Activated T-cell treated with anti-CD3 and anti-CD28 coated beads, Interleukin-2, amount 50 U/mL, for 4 hours (primary cell): ENCODE data around the gene PJVK. TPM values are rescaled to one million over a fixed set of nuclear protein-coding genes. Genes with fewer than 3 reads are reported as not detected.

ENCODE experiments used
- ATAC-seq, 2 donors: fragments of 200-7000 bp; cut with Tn5 transposase; one replicate each; pipeline ENCODE4 v1.10.0; 2021
- DNase-seq: peaks from one replicate; pipeline ENCODE4 v3.0.0-alpha.2; 2020
- H3K27me3 Mint-ChIP-seq: one replicate; pipeline ENCODE4 v1.8.0; 2021; ENCODE audit warnings: low read depth, mixed read lengths
- H3K36me3 Mint-ChIP-seq: one replicate; pipeline ENCODE4 v1.8.0; 2022; ENCODE audit warnings: mixed read lengths; ENCODE audit not compliant: insufficient read depth
- H3K4me1 Mint-ChIP-seq: one replicate; pipeline ENCODE4 v1.8.0; 2021; ENCODE audit warnings: low read depth, mixed read lengths
- H3K4me3 Mint-ChIP-seq: one replicate; pipeline ENCODE4 v1.8.0; 2021; ENCODE audit warnings: mild to moderate bottlenecking, moderate library complexity, mixed read lengths
- H3K9me3 Mint-ChIP-seq: one replicate; pipeline ENCODE4 v1.8.0; 2021; ENCODE audit warnings: mixed read lengths
- total RNA-seq, 3 donors: library from RNA; stranded (reverse); gene quantifications; one replicate each; pipeline ENCODE4 v1.2.1, GENCODE V29; 2021

PJVK gene
- total RNA-seq, 3 donors from 2014 or later = 1.4 to 2.1 (median 2.0) TPM

DNA sequence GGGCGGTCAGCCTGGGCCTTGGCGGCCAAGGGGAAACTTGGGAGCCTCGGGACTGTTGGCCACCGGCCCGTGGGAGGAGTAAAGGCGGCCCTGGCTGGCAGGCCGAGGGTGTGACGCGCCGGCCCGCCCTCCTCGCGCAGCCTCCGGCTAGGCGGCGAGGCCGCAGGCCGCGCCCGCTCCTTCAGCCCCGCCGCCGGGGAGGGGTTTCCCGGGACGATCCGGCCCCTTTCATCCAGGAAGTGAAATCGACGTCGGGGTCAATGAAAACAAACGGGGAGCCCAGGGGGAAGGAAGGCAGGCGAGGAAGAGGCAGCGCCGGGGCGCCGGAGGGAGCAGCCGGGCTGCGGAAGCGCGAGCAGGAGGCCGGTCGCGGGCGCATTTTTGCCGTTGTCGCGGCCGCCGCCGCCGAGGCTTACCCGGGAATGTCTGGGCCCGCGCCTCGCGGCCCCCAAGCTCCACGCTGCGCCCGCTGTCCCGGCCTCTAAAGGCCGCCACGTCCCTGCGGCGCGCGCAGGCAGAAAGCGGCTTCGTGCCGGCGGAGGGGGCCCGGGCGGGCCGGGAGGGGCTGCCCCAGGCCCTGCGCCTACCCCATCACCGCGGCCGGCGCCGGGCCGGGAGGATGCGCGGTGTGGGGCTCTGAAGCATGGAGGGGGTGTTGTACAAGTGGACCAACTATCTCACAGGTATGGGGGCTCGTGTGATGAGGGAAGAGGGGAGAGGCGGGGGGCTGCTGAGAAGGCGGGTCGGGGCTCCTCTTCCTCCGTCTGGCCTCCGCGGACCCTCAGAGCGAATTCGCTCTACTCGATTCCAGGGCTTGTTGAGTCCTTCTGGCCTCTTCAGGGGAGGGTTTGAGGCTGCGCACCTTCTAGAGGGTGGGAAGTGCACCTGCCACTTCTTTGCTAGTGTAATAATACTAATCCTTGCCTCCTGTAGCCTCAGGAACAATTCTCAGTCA, 29.3 kb downstream of the PJVK start, which contains the start of gene PLEKHA3:
Gene PLEKHA3 (plus strand): TSS at position 231 of the 955 bp plus-strand sequence. CDS start 413 bp downstream, at position 644.
- H3K36me3 Mint-ChIP-seq = peaks cover 6% of the 10 kb centered on the region
- H3K9me3 Mint-ChIP-seq = no peaks in the 10 kb centered on the region
- DNase-seq (peak; percentile 66), ATAC-seq (peak; percentile 72 to 82)
- peak within 1 kb of the TSS; percentile 97 for H3K4me3 Mint-ChIP-seq
- no peaks in the 10 kb centered on the region for H3K27me3 Mint-ChIP-seq
- H3K4me1 Mint-ChIP-seq = peaks cover 45% of the 10 kb centered on the region

DNA sequence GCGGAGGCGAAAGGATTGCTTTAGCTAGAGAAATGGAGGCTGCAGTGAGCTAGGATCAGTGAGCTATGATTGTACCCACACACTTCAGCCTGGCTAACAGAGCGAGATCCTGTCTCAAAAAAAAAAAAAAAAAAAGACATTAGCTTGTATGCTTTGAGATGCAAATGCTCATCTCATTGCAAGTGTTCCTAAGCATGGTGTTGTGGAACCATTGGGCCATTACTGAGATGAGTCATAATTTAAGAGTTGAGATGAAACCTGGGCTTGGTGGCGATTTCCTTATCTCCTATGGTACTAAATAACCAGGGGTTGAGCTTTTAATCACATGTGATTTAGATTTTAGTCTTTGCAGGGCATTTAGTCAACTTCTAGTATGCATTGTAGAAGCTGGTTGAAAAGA, 31.3 kb downstream of the PJVK start:
- no peak for ATAC-seq
- Mint-ChIP-seq H3K4me3 (peak overlapping the region; percentile 92), H3K9me3 (no peaks in the 10 kb centered on the region), H3K27me3 (no peaks in the 10 kb centered on the region), H3K36me3 (peaks cover 20% of the 10 kb centered on the region), H3K4me1 (peaks cover 50% of the 10 kb centered on the region)
- DNase-seq = no peak

DNA sequence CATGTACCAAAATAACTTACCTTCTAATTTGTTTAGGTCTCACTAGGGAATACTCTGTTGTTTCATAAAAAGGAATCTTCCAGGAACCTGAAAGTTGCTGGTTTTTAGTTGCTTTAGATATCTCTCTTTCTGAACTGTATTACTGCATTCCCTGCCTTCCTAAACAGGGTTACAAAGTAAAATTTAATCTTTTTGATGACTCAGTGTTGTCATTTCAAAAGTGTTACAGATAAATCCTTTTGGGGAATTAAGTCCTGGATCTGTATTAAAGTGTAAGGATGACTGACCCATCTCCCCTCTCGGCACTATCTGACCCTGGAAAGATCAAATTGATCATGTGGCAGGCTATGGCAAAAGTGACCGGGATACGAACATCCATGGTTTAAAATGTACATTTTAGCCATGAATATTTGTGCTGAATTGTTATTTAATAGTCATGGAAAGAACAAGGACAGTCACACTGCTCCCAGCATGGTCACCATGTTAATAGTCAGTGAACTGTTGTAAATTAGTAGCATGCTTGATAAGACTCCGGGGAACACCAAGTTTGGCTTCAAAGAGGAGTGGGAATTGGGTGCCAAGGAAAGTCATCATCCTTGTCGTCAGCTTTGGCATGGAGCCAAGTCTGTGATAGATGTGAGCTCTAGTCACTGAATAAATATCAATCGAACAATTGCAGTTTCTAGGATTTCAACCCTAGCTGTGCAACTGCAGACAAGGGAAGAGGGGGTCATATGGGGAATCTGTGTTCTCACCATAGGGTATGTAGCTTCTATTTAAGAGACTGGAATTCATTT, 33.3 kb downstream of the PJVK start:
- Mint-ChIP-seq H3K4me1 (peaks cover 42% of the 10 kb centered on the region), H3K27me3 (no peaks in the 10 kb centered on the region), H3K9me3 (no peaks in the 10 kb centered on the region), H3K4me3 (no peak overlapping the region), H3K36me3 (peaks cover 31% of the 10 kb centered on the region)
- ATAC-seq = no peak
- no peak for DNase-seq

DNA sequence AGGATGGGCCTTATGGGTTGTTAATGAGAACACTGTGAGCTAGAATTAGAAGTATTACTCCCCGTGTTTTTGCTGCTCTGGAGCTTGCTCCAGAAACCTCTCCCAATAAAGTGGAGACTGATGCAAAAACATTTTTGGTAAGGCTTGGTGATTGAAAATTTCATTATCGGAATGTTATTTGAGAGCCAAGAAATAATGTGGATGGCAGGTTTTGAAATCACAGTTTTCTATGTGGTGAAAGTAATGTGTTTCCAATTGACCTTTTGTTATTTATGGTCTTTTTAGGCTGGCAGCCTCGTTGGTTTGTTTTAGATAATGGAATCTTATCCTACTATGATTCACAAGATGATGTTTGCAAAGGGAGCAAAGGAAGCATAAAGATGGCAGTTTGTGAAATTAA, 34.2 kb downstream of the PJVK start:
- ATAC-seq (no peak), DNase-seq (no peak)
- no peak overlapping the region for H3K4me3 Mint-ChIP-seq
- peaks cover 41% of the 10 kb centered on the region for H3K4me1 Mint-ChIP-seq
- H3K9me3 Mint-ChIP-seq = no peaks in the 10 kb centered on the region
- peaks cover 39% of the 10 kb centered on the region for H3K36me3 Mint-ChIP-seq
- H3K27me3 Mint-ChIP-seq = no peaks in the 10 kb centered on the region

DNA sequence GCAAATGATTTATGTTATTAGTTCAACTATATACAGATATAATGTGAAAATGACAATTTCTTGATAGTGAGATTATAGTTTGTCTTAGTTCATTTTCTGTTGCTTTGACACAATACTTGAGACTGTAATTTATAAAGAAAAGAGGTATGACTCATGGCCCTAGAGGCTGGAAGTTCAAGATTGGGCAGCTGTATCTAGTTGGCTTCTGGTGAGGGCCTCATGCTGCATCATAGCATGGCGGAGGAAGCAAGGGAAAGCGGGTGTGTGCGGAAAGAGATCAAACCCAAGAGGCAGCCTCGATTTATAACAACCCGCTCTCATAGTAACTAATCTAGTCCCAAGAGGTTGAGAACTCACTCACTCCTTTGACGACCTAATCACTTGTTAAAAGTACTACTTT, 40.4 kb downstream of the PJVK start:
- no peak for ATAC-seq
- no peak overlapping the region for H3K4me3 Mint-ChIP-seq
- H3K9me3 Mint-ChIP-seq = no peaks in the 10 kb centered on the region
- no peak for DNase-seq
- H3K27me3 Mint-ChIP-seq = no peaks in the 10 kb centered on the region
- peaks cover 11% of the 10 kb centered on the region for H3K4me1 Mint-ChIP-seq
- peaks cover 61% of the 10 kb centered on the region for H3K36me3 Mint-ChIP-seq

DNA sequence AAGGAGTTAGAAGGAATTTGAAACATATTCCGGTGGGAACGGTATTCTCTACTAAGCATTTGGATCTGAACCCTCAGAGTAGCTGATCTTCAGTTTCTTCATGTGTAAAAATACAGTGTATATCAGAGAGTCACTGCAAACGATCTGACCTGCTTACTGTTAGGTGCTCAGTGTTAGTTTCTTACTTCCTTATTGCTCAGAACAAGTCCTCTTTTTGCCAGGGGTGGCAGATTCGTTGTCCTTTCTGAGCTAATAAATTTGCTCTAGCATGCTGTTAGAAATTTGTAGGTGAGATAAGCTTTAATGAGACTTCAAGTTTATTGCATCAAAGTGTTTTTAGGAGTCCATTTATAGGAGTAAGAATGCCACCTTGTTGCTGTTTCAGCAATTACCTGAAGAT, 44.9 kb downstream of the PJVK start:
- Mint-ChIP-seq H3K27me3 (no peaks in the 10 kb centered on the region), H3K36me3 (peaks cover 59% of the 10 kb centered on the region), H3K4me3 (no peak overlapping the region), H3K9me3 (no peaks in the 10 kb centered on the region), H3K4me1 (peaks cover 1% of the 10 kb centered on the region)
- no peak for DNase-seq
- ATAC-seq = no peak

DNA sequence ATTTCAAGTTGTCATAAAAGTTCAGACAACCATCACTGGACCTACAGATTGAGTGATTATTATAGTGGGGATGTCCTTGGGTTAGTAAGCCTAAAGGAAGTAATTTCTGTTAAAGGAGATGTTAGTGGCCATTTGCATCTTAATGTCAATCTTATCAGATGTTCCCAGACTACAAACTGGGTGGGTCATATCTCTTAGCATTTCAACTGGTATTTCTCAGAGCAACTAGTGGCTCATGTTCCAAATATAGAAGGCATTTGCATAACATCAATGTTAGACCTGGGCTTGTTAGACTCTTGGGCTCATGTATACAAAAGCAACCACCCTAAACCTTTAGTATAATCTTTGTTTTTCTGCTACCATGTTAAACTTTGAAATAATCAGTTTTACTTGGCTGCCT, 47.0 kb downstream of the PJVK start:
- Mint-ChIP-seq H3K27me3 (no peaks in the 10 kb centered on the region), H3K36me3 (peaks cover 58% of the 10 kb centered on the region), H3K4me1 (no peaks in the 10 kb centered on the region), H3K9me3 (no peaks in the 10 kb centered on the region), H3K4me3 (no peak overlapping the region)
- DNase-seq (no peak), ATAC-seq (no peak)

DNA sequence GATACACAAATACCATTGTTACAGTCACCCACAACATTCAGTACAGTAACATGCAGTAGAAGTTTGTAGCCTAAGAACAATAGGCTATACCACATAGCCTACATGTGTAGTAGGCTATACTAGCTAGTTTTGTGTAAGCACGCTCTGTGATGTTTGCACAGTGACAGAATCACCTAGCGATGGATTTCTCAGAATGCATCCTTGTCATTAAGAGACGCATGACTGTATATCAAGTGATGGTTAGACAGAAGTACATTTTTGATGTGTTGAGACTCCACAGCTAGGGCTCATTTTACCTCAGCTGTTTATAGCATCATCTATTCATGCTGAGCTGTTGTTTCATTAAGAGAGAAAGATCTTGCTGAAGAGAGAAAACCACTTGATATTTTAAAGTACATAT, 48.5 kb downstream of the PJVK start:
- no peak for DNase-seq
- Mint-ChIP-seq H3K4me1 (no peaks in the 10 kb centered on the region), H3K27me3 (no peaks in the 10 kb centered on the region), H3K9me3 (no peaks in the 10 kb centered on the region), H3K4me3 (no peak overlapping the region), H3K36me3 (peaks cover 58% of the 10 kb centered on the region)
- no peak for ATAC-seq

DNA sequence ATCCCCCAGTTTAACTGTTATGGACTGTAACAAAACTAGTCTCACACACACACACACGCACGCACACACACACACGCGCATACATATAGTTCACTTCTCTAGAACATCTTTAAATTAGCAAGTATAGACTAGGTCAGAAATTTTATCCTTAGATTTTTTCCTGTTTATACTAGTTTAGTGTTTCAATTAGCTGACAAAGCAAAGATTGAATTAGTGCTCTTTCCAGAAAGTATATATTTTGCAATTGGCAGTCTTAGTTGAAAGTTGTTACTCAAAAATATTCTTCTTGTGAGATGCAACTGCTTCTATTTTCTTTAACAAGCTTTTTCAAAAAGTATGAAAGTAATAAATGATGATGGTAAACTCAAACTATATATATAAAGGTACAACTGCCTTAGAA, 51.6 kb downstream of the PJVK start:
- ATAC-seq (no peak), DNase-seq (no peak)
- no peaks in the 10 kb centered on the region for H3K9me3 Mint-ChIP-seq
- H3K27me3 Mint-ChIP-seq = no peaks in the 10 kb centered on the region
- H3K36me3 Mint-ChIP-seq = peaks cover 36% of the 10 kb centered on the region
- H3K4me3 Mint-ChIP-seq = no peak overlapping the region
- H3K4me1 Mint-ChIP-seq = no peaks in the 10 kb centered on the region

DNA sequence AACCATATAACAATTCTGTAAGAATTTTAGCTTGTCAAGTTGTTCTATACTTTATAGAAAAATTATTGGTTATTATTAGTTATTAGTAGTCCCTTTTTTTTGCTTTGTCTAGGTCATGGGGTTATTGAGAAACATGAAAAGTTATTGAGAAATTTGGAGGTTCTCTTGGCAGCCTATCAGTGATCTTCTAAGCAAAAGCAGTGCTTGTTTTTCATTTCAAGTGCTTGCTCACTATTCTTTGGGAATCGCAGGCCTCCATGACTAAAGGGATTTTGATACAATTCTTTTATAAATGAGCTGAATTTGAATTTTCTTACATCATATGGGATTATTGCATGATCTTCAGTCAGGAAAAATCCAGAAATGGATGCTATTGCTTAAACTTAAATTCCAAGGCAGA, 54.9 kb downstream of the PJVK start:
- H3K4me1 Mint-ChIP-seq = no peaks in the 10 kb centered on the region
- peaks cover 25% of the 10 kb centered on the region for H3K36me3 Mint-ChIP-seq
- H3K27me3 Mint-ChIP-seq = no peaks in the 10 kb centered on the region
- no peaks in the 10 kb centered on the region for H3K9me3 Mint-ChIP-seq
- H3K4me3 Mint-ChIP-seq = no peak overlapping the region
- DNase-seq (no peak), ATAC-seq (no peak)

DNA sequence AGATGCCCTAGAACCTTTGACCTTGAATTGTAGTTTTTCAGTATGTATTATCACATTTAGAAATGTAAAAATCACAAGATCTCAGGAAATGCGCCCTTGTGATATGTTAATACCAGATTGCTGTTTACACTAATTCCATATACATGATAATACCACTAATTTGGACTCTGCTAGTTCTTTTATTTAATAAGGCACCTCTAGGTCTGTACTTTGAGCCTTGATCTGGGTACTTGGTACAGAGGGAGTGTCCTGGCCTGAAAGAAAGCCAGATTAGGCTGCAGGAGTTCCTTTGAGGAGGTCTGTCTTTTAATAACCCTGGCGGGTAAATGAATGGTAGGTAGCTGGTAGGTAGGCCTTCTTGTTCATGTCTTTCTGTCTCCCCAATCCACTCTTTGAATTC, 55.3 kb downstream of the PJVK start:
- H3K4me3 Mint-ChIP-seq = no peak overlapping the region
- ATAC-seq = no peak
- H3K9me3 Mint-ChIP-seq = no peaks in the 10 kb centered on the region
- H3K36me3 Mint-ChIP-seq = peaks cover 25% of the 10 kb centered on the region
- H3K27me3 Mint-ChIP-seq = no peaks in the 10 kb centered on the region
- DNase-seq = no peak
- no peaks in the 10 kb centered on the region for H3K4me1 Mint-ChIP-seq

DNA sequence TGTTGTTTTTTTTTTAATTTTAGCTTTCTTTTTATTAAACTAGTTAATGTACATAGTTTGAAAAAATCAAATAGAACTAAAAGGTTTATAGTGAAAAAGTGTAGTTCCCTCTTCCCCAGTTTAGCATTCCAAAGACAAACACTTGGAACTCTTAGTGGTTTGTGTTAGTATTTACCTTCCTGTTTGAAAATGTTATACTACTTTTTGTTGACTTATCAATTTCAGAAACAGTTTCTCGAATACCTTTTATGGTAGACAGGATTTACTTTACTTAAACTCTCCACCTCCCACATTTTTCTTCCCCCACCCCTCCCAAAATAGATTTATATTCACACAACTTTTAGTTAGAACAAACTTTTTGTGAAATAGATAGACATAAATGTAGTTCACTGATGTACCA, 55.8 kb downstream of the PJVK start:
- Mint-ChIP-seq H3K36me3 (peaks cover 27% of the 10 kb centered on the region), H3K9me3 (no peaks in the 10 kb centered on the region), H3K4me3 (no peak overlapping the region), H3K4me1 (no peaks in the 10 kb centered on the region), H3K27me3 (no peaks in the 10 kb centered on the region)
- ATAC-seq (no peak), DNase-seq (no peak)

DNA sequence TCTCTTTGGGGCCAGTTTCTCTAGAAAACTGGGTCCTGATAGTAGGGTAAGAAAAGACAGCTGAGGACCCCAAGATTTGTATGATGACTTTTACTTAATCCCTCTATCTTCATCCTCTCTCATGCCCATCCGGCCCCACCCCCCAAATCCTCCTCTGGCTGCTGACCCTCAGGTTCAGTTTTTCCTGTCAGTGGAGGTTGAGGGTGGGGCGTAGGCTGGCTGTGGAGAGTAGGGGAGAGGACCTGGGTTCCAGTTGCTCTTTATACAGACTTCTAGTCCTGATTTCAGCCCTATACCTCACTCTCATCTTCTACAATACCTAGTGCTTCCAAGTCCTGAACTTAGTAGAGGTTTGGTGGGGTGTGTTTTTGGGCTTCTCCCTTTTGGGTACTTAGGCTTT, 57.5 kb downstream of the PJVK start:
- H3K9me3 Mint-ChIP-seq = no peaks in the 10 kb centered on the region
- peaks cover 25% of the 10 kb centered on the region for H3K36me3 Mint-ChIP-seq
- ATAC-seq (no peak), DNase-seq (no peak)
- peaks cover 5% of the 10 kb centered on the region for H3K4me1 Mint-ChIP-seq
- no peak overlapping the region for H3K4me3 Mint-ChIP-seq
- H3K27me3 Mint-ChIP-seq = no peaks in the 10 kb centered on the region

DNA sequence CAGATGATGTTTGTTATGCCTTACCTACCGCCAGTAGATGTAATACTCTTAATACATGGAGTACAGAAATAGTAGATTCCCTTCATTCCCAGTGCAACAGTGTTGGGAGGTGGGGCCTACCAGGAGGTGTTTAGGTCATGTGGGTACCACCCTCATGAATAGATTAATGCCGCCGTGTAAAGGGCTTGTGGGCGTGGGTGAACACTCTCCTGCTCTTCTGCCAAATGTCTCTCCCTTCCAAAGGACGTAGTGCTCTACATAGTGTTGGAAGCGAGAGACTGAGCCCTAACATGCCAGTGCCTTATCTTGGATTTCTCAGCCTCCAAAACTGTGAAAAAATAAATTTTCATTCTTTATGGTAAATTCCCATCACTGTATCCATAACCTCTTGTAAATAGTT, 59.2 kb downstream of the PJVK start:
- no peaks in the 10 kb centered on the region for H3K9me3 Mint-ChIP-seq
- ATAC-seq = no peak

More for the DNA sequence above, 59.2 kb downstream of the PJVK start:
- Mint-ChIP-seq H3K36me3 (peaks cover 23% of the 10 kb centered on the region), H3K4me1 (peaks cover 19% of the 10 kb centered on the region), H3K4me3 (no peak overlapping the region), H3K27me3 (no peaks in the 10 kb centered on the region)
- DNase-seq = no peak
